Mesenchymal stem cell (in vitro differentiated cells and primary cell): ENCODE measurements around the gene PHTF1.
"Not testable (repeated sequence)": the region's sequence is repeated elsewhere in the genome, so short reads cannot be mapped to it uniquely, and the experiment has no call there.

Experiments
- DNase-seq: peaks from one replicate; pipeline ENCODE4 v3.0.0-alpha.2; 2013
- H2AFZ ChIP-seq: one replicate; pipeline ENCODE4 v1.6.1; 2013; ENCODE audit warnings: low read depth, mild to moderate bottlenecking, control low read depth, inconsistent platforms, low read length, moderate library complexity
- H2AK5ac ChIP-seq: 2 replicates; pipeline ENCODE4 v1.6.1; 2013; ENCODE audit warnings: low read length, moderate library complexity, mild to moderate bottlenecking, inconsistent platforms; ENCODE audit not compliant: severe bottlenecking
- H2BK120ac ChIP-seq: one replicate; pipeline ENCODE4 v1.6.1; 2013; ENCODE audit warnings: low read depth, mild to moderate bottlenecking, inconsistent platforms, low read length, moderate library complexity
- H2BK12ac ChIP-seq, 2 experiments: one replicate each; pipeline ENCODE4 v1.6.1; 2013; ENCODE audit warnings: inconsistent platforms in 2 of 2, low read length in 2 of 2, mild to moderate bottlenecking in 2 of 2, moderate library complexity in 2 of 2, control low read depth in 1 of 2
- H2BK15ac ChIP-seq: one replicate; pipeline ENCODE4 v1.6.1; 2013; ENCODE audit warnings: mild to moderate bottlenecking, low read depth, inconsistent platforms; ENCODE audit not compliant: poor library complexity, severe bottlenecking
- H2BK5ac ChIP-seq: 2 replicates; pipeline ENCODE4 v1.6.1; 2013; ENCODE audit warnings: low read depth, mild to moderate bottlenecking, low read length, control low read depth, inconsistent platforms; ENCODE audit not compliant: poor library complexity, severe bottlenecking
- H3K14ac ChIP-seq, 2 experiments: one replicate each; pipeline ENCODE4 v1.6.1; 2013; ENCODE audit warnings: inconsistent platforms in 2 of 2, low read length in 2 of 2, control low read depth in 1 of 2, mild to moderate bottlenecking in 1 of 2, moderate library complexity in 1 of 2
- H3K18ac ChIP-seq, 2 experiments: one replicate each; pipeline ENCODE4 v1.6.1; 2013; ENCODE audit warnings: inconsistent platforms in 2 of 2, low read length in 2 of 2, control low read depth in 1 of 2, low read depth in 1 of 2, mild to moderate bottlenecking in 1 of 2
- H3K23ac ChIP-seq, 2 experiments: one replicate each; pipeline ENCODE4 v1.6.1; 2013; ENCODE audit warnings: inconsistent platforms in 2 of 2, low read length in 2 of 2, mild to moderate bottlenecking in 2 of 2, moderate library complexity in 2 of 2, control low read depth in 1 of 2
- H3K27ac ChIP-seq: 2 replicates; pipeline ENCODE4 v1.5.1; 2013; ENCODE audit warnings: mild to moderate bottlenecking, moderate library complexity, low read length, control low read depth, inconsistent platforms; ENCODE audit not compliant: poor library complexity, severe bottlenecking
- H3K27me3 ChIP-seq, 2 experiments: 2 replicates each; pipeline versions ENCODE4 v1.6.1 to v1.7.0; 2013; ENCODE audit warnings: low read length in 2 of 2, mild to moderate bottlenecking in 2 of 2, moderate library complexity in 2 of 2, control low read depth in 1 of 2, inconsistent platforms in 1 of 2; ENCODE audit not compliant: control insufficient read depth in 1 of 2, insufficient read depth in 1 of 2
- H3K36me3 ChIP-seq, 2 experiments: 2 replicates each; pipeline versions ENCODE4 v1.6.1 to v1.7.0; 2013; ENCODE audit warnings: low read length in 2 of 2, control low read depth in 1 of 2, inconsistent platforms in 1 of 2, low read depth in 1 of 2, mild to moderate bottlenecking in 1 of 2; ENCODE audit not compliant: insufficient read depth in 2 of 2, control insufficient read depth in 1 of 2
- H3K4ac ChIP-seq, 2 experiments: one replicate each; pipeline ENCODE4 v1.6.1; 2013; ENCODE audit warnings: inconsistent platforms in 2 of 2, low read length in 2 of 2, mild to moderate bottlenecking in 2 of 2, moderate library complexity in 2 of 2, control low read depth in 1 of 2, low read depth in 1 of 2
- H3K4me1 ChIP-seq: 2 replicates; pipeline ENCODE4 v1.6.1; 2013; ENCODE audit warnings: low read depth, low read length, control low read depth; ENCODE audit not compliant: control insufficient read depth, insufficient read depth
- H3K4me2 ChIP-seq: 2 replicates; pipeline ENCODE4 v1.6.1; 2013; ENCODE audit warnings: low read length, mild to moderate bottlenecking, inconsistent platforms; ENCODE audit not compliant: poor library complexity, severe bottlenecking
- H3K4me3 ChIP-seq, 2 experiments: 2 replicates each; pipeline versions ENCODE4 v1.5.1 to v1.7.0; 2013; ENCODE audit warnings: low read length in 2 of 2, mild to moderate bottlenecking in 2 of 2, control low read depth in 1 of 2, low read depth in 1 of 2; ENCODE audit not compliant: insufficient read depth in 1 of 2
- H3K79me1 ChIP-seq: replicated peaks from 2 replicates; pipeline ENCODE4 v1.6.1; 2013; ENCODE audit warnings: mild to moderate bottlenecking, control low read depth, low read length, inconsistent platforms; ENCODE audit not compliant: poor library complexity, severe bottlenecking
- H3K9ac ChIP-seq: 2 replicates; pipeline ENCODE4 v1.7.0; 2013; ENCODE audit warnings: mild to moderate bottlenecking, low read length, moderate library complexity
- H3K9me3 ChIP-seq: 2 replicates; pipeline ENCODE4 v1.7.0; 2013; ENCODE audit warnings: mild to moderate bottlenecking, low read length; ENCODE audit not compliant: control insufficient read depth
- H4K8ac ChIP-seq: one replicate; pipeline ENCODE4 v1.6.1; 2013; ENCODE audit warnings: inconsistent platforms, mild to moderate bottlenecking, low read length, moderate library complexity
- H4K91ac ChIP-seq: one replicate; pipeline ENCODE4 v1.6.1; 2013; ENCODE audit warnings: mild to moderate bottlenecking, low read length, inconsistent platforms
- WGBS: methylation state at CpG from one replicate; pipeline ENCODE4 v1.1.7; 2013; ENCODE audit warnings: mixed read lengths; 5-methylcytosine and 5-hydroxymethylcytosine counted together

PHTF1 gene

GRCh38 chr1:113756461-113756860, 2.8 kb downstream of the PHTF1 start:
- Histone ChIP-seq H2BK15ac (no peak overlapping the region), H2BK12ac (no peak overlapping the region), H3K4ac (no peak overlapping the region), H3K27ac (no peak overlapping the region), H3K79me1 (peaks cover 9% of the 10 kb centered on the region), H2BK120ac (no peak overlapping the region), H3K18ac (no peak overlapping the region), H2BK5ac (no peak overlapping the region), H2AFZ (no peak overlapping the region), H3K4me3 (no peak overlapping the region), H3K36me3 (peaks cover 5 to 27% of the 10 kb centered on the region in 2 experiments), H3K9ac (peak overlapping the region; percentile 8), H3K23ac (no peak overlapping the region), H3K4me1 (peaks cover 5% of the 10 kb centered on the region), H3K4me2 (no peak overlapping the region), H4K91ac (no peak overlapping the region), H2AK5ac (no peak overlapping the region), H4K8ac (no peak overlapping the region), H3K27me3 (no peaks in the 10 kb centered on the region), H3K9me3 (no peaks in the 10 kb centered on the region), H3K14ac (no peak overlapping the region)
- no peak for DNase-seq
- WGBS: 100% methylated on average over 1 of the region's 1 CpG

- H3K4me3 ChIP-seq, H3K4me2 ChIP-seq, H2BK120ac ChIP-seq, H3K27me3 ChIP-seq, H4K8ac ChIP-seq, H3K4me1 ChIP-seq, H3K4ac ChIP-seq, H2BK5ac ChIP-seq, H2AFZ ChIP-seq, H3K23ac ChIP-seq, H2BK12ac ChIP-seq, H2BK15ac ChIP-seq, H3K14ac ChIP-seq, H3K9ac ChIP-seq, H4K91ac ChIP-seq, H3K27ac ChIP-seq, H3K9me3 ChIP-seq, DNase-seq, H3K18ac ChIP-seq, H2AK5ac ChIP-seq: not testable (repeated sequence)
- peaks cover 14% of the 10 kb centered on the region for H3K79me1 ChIP-seq
- WGBS: 97% methylated on average over 6 of the region's 6 CpGs
- H3K36me3 ChIP-seq: peaks cover 8 to 44% of the 10 kb centered on the region in 2 experiments
Observed at GRCh38 chr1:113753333-113753732, 6.0 kb downstream of the PHTF1 start.

GRCh38 chr1:113751516-113751915, 7.8 kb downstream of the PHTF1 start:
- H2BK5ac ChIP-seq: no peak overlapping the region
- peaks cover 8 to 50% of the 10 kb centered on the region in 2 experiments for H3K36me3 ChIP-seq
- no peak overlapping the region for H2AK5ac ChIP-seq
- no peak overlapping the region for H3K14ac ChIP-seq
- WGBS: 100% methylated on average over 1 of the region's 1 CpG
- no peak overlapping the region for H3K27ac ChIP-seq
- no peak overlapping the region for H3K9ac ChIP-seq
- H3K79me1 ChIP-seq: peaks cover 14% of the 10 kb centered on the region
- H2BK15ac ChIP-seq: no peak overlapping the region
- H2BK120ac ChIP-seq: no peak overlapping the region
- H3K4me2 ChIP-seq: no peak overlapping the region
- H4K91ac ChIP-seq: no peak overlapping the region
- H2AFZ ChIP-seq: no peak overlapping the region
- no peaks in the 10 kb centered on the region for H3K4me1 ChIP-seq
- H4K8ac ChIP-seq: no peak overlapping the region
- H3K4ac ChIP-seq: no peak overlapping the region
- no peaks in the 10 kb centered on the region for H3K27me3 ChIP-seq
- no peak overlapping the region for H3K4me3 ChIP-seq
- H3K23ac ChIP-seq: no peak overlapping the region
- H2BK12ac ChIP-seq: no peak overlapping the region
- DNase-seq: no peak
- H3K18ac ChIP-seq: no peak overlapping the region
- no peaks in the 10 kb centered on the region for H3K9me3 ChIP-seq

DNA sequence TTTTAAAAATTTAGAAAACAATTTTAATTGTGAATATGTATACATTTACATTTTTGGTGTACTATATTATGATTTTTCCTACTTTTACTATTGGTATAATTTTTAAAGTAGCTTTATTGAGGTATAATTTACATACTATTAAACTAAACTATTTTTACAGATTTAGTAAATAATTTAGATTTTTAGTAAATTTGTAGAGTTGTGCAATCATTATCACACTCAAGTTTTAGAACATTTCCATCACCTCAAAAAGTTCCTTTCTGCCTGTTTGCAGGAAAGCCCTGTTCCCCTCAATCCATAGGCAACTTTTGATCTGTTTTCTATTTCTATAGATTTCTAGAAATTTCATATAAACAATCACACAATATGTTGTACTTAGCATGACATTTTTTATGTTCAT, 8.2 kb downstream of the PHTF1 start:
- no peak overlapping the region for H2BK12ac ChIP-seq
- no peak overlapping the region for H2BK15ac ChIP-seq
- no peaks in the 10 kb centered on the region for H3K27me3 ChIP-seq
- H2BK120ac ChIP-seq: no peak overlapping the region
- no peak overlapping the region for H2AFZ ChIP-seq
- no peak overlapping the region for H2AK5ac ChIP-seq
- peaks cover 16% of the 10 kb centered on the region for H3K79me1 ChIP-seq
- H3K4ac ChIP-seq: no peak overlapping the region
- H3K4me1 ChIP-seq: no peaks in the 10 kb centered on the region
- no peak for DNase-seq
- H2BK5ac ChIP-seq: no peak overlapping the region
- H4K8ac ChIP-seq: no peak overlapping the region
- no peak overlapping the region for H3K23ac ChIP-seq
- no peak overlapping the region for H3K27ac ChIP-seq
- H3K9ac ChIP-seq: no peak overlapping the region
- H3K4me3 ChIP-seq: no peak overlapping the region
- H3K18ac ChIP-seq: no peak overlapping the region
- peaks cover 8 to 54% of the 10 kb centered on the region in 2 experiments for H3K36me3 ChIP-seq
- H3K4me2 ChIP-seq: no peak overlapping the region
- no peak overlapping the region for H3K14ac ChIP-seq
- H3K9me3 ChIP-seq: no peaks in the 10 kb centered on the region
- no peak overlapping the region for H4K91ac ChIP-seq
